SU-DHL-6 (cell line): Measurements from ENCODE around the gene SHD.

Experiments used
- CTCF ChIP-seq: fragments of 200-600 bp; sonication (generic); IDR thresholded peaks from one replicate; pipeline ENCODE4 v1.5.1; 2017; ENCODE audit warnings: antibody characterized with exemption, mild to moderate bottlenecking, low read length, moderate library complexity; ENCODE audit not compliant: insufficient read depth, poor library complexity, severe bottlenecking
- EZH2phosphoT487 ChIP-seq: fragments of 200-600 bp; sonication (generic), shearing (Covaris generic); conservative IDR thresholded peaks from 2 replicates; pipeline ENCODE4 v1.6.1; 2018; ENCODE audit warnings: mild to moderate bottlenecking, antibody characterized with exemption, low read length, moderate library complexity, mixed read lengths

- TF ChIP-seq CTCF (no peak), EZH2phosphoT487 (no peak)
Observed at GRCh38 chr19:4326837-4327251, 47.8 kb downstream of the SHD start.
